Measurements from ENCODE around the gene SUPT20H. TPM values are rescaled to one million over a fixed set of nuclear protein-coding genes. Genes with fewer than 3 reads are reported as not detected.

SUPT20H gene
- total RNA-seq, 1 experiment from 2014 or later, result 42.9 TPM

GRCh38 chr13:37101201-37101600 is 41.7 kb upstream of the SUPT20H start:
- Histone ChIP-seq H3K79me2 (ENCODE audit: insufficient read depth, low read length) (no peaks in the 10 kb centered on the region), H3K9ac (ENCODE audit: low read length) (no peak overlapping the region), H3K27me3 (ENCODE audit: insufficient read depth, low read length) (peaks cover 43% of the 10 kb centered on the region), H3K27ac (ENCODE audit: low read depth, low read length) (no peak overlapping the region), H4K20me1 (ENCODE audit: insufficient read depth) (no peaks in the 10 kb centered on the region), H3K4me1 (ENCODE audit: control insufficient read depth in 1 of 2, insufficient read depth in 2 of 2, low read length in 2 of 2) (no peaks in the 10 kb centered on the region), H3K36me3 (ENCODE audit: control insufficient read depth in 1 of 2, insufficient read depth in 2 of 2, low read length in 2 of 2) (no peaks in the 10 kb centered on the region), H2AFZ (ENCODE audit: low read depth, low read length, poor library complexity, severe bottlenecking) (no peak overlapping the region), H3K9me3 (ENCODE audit: control insufficient read depth in 1 of 2, insufficient read depth in 1 of 2, low read depth in 1 of 2, low read length in 2 of 2) (no peaks in the 10 kb centered on the region), H3K4me3 (replicated peaks in 1 of 2; ENCODE audit: low read depth in 1 of 2, low read length in 2 of 2) (no peak overlapping the region), H3K4me2 (ENCODE audit: low read length) (no peak overlapping the region), H3K9me2 (ENCODE audit: insufficient read depth) (no peaks in the 10 kb centered on the region)
- POLR2A ChIA-PET, result no interaction called here
- DNase-seq (ENCODE audit: low read depth, low spot score) (no peak), ATAC-seq (no peak)
- RAD21 ChIA-PET (ENCODE audit: low non-redundant PET in 1 of 2, low total read pairs in 2 of 2, uncharacterized antibody in 2 of 2, unreplicated experiment in 2 of 2), result no interaction called here
- intact Hi-C loops (cut with micrococcal nuclease), result loop anchor here (10.0 kb wide), 1 partner anchor 1484 kb away; no protein-coding TSS in a partner anchor
- BruUV-seq (replicated peaks), result no TSS peak
- CTCF ChIA-PET, result no interaction called here
- no peak for TF ChIP-seq EZH2phosphoT487 (IDR thresholded peaks at IDR 0.05; ENCODE audit: borderline replicate concordance)
- no peak for TF ChIP-seq ZFX (IDR thresholded peaks at IDR 0.05)
- no peak for TF ChIP-seq ATF3 (IDR thresholded peaks at IDR 0.05)
- no peak for TF ChIP-seq RAD21 (IDR thresholded peaks at IDR 0.05; ENCODE audit: low read depth)
- no peak for TF ChIP-seq CTCF (IDR thresholded peaks at IDR 0.05 in 2 of 3, conservative IDR thresholded peaks at IDR 0.05 in 1 of 3; ENCODE audit: borderline replicate concordance in 1 of 3, insufficient read depth in 1 of 3, low read depth in 2 of 3, low read length in 2 of 3)
- TF ChIP-seq ZBTB33 (IDR thresholded peaks at IDR 0.05; ENCODE audit: extremely low read depth, insufficient replicate concordance, low read length), result no peak
- TF ChIP-seq SIN3A (IDR thresholded peaks at IDR 0.05; ENCODE audit: low read depth), result no peak
- no peak for TF ChIP-seq POLR2A (IDR thresholded peaks at IDR 0.05; ENCODE audit: borderline replicate concordance, extremely low read depth, insufficient read depth, insufficient read length)
